ENCODE measurements around the gene PCCA. TPM values are rescaled to one million over a fixed set of nuclear protein-coding genes. Genes with fewer than 3 reads are reported as not detected.

Gene PCCA
- polyA plus RNA-seq, 1 of the 3 experiments (the other 2 are of a cell fraction): 7.3 TPM

- no peaks in the 10 kb centered on the region for H4K20me1 ChIP-seq (ENCODE audit: insufficient read depth)
- H3K79me2 ChIP-seq (ENCODE audit: insufficient read depth): no peaks in the 10 kb centered on the region; the same call in none of the 2 replicates
- no peaks in the 10 kb centered on the region for H3K27me3 ChIP-seq (ENCODE audit: insufficient read depth)
- H3K4me3 ChIP-seq (ENCODE audit: low read depth in 2 of 2, low read length in 1 of 2): no peak overlapping the region
- POLR2A ChIA-PET: no interaction called here
- no peaks in the 10 kb centered on the region for H3F3A ChIP-seq (replicated peaks; ENCODE audit: insufficient read depth)
- H3K4me1 ChIP-seq (ENCODE audit: control insufficient read depth in 1 of 2, insufficient read depth in 2 of 2, low read depth in 1 of 2, low read length in 1 of 2): peaks cover 8 to 20% of the 10 kb centered on the region in 2 experiments; a peak in 3 of 4 replicates
- peaks cover 3 to 6% of the 10 kb centered on the region in 2 experiments for H3K36me3 ChIP-seq (replicated peaks in 1 of 2; ENCODE audit: control insufficient read depth in 1 of 2, insufficient read depth in 2 of 2, low read length in 1 of 2)
- H3K27ac ChIP-seq (ENCODE audit: low read depth in 2 of 2, low read length in 1 of 2): no peak overlapping the region
- CTCF ChIA-PET: interaction anchor here (1.9 kb wide), 1 partner anchor 9 kb away, joined by 4 read pairs; no protein-coding TSS in a partner anchor
- no peak for TF ChIP-seq GATA2 (CRISPR knock-in tag; IDR thresholded peaks at IDR 0.05)
- TF ChIP-seq ELF1 (IDR thresholded peaks at IDR 0.05): no peak
- TF ChIP-seq REST (IDR thresholded peaks at IDR 0.05; ENCODE audit: low read depth, low read length): no peak
- no peak for TF ChIP-seq NRF1 (IDR thresholded peaks at IDR 0.05; ENCODE audit: low read depth, low read length)
- TF ChIP-seq, protein P1, sequence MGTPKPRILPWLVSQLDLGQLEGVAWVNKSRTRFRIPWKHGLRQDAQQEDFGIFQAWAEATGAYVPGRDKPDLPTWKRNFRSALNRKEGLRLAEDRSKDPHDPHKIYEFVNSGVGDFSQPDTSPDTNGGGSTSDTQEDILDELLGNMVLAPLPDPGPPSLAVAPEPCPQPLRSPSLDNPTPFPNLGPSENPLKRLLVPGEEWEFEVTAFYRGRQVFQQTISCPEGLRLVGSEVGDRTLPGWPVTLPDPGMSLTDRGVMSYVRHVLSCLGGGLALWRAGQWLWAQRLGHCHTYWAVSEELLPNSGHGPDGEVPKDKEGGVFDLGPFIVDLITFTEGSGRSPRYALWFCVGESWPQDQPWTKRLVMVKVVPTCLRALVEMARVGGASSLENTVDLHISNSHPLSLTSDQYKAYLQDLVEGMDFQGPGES (IDR thresholded peaks at IDR 0.05; ENCODE audit: low read depth, low read length): no peak
- TF ChIP-seq EZH2phosphoT487 (IDR thresholded peaks at IDR 0.05; ENCODE audit: borderline replicate concordance, low read depth): no peak
- no peak for TF ChIP-seq YY1 (IDR thresholded peaks at IDR 0.05; ENCODE audit: low read depth)
- no peak for TF ChIP-seq TEAD4 (IDR thresholded peaks at IDR 0.05; ENCODE audit: borderline replicate concordance, insufficient read depth)
- TF ChIP-seq, protein P2, sequence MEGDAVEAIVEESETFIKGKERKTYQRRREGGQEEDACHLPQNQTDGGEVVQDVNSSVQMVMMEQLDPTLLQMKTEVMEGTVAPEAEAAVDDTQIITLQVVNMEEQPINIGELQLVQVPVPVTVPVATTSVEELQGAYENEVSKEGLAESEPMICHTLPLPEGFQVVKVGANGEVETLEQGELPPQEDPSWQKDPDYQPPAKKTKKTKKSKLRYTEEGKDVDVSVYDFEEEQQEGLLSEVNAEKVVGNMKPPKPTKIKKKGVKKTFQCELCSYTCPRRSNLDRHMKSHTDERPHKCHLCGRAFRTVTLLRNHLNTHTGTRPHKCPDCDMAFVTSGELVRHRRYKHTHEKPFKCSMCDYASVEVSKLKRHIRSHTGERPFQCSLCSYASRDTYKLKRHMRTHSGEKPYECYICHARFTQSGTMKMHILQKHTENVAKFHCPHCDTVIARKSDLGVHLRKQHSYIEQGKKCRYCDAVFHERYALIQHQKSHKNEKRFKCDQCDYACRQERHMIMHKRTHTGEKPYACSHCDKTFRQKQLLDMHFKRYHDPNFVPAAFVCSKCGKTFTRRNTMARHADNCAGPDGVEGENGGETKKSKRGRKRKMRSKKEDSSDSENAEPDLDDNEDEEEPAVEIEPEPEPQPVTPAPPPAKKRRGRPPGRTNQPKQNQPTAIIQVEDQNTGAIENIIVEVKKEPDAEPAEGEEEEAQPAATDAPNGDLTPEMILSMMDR (IDR thresholded peaks at IDR 0.05): no peak
- no peak for TF ChIP-seq NFIC (IDR thresholded peaks at IDR 0.05; ENCODE audit: borderline replicate concordance)
- no peak for TF ChIP-seq POLR2AphosphoS5 (IDR thresholded peaks at IDR 0.05; ENCODE audit: low read depth, low read length)
- TF ChIP-seq MEF2A (IDR thresholded peaks at IDR 0.05; ENCODE audit: borderline replicate concordance, low read depth): no peak
- no peaks in the 10 kb centered on the region for H3K9me3 ChIP-seq
- H3K9me2 ChIP-seq: no peaks in the 10 kb centered on the region
- no peak for DNase-seq
- no peak overlapping the region for H3K9ac ChIP-seq
- H2AFZ ChIP-seq (ENCODE audit: low read depth): no peak overlapping the region
- 92% methylated on average over 5 of the region's 5 CpGs for WGBS (ENCODE audit: low lambda C conversion rate)
- H3K4me2 ChIP-seq: no peak overlapping the region
Measured at GRCh38 chr13:100175803-100176182, 86.9 kb downstream of the PCCA start.
